Measurements from ENCODE around the gene HDAC4.

The HDAC4 gene

DNA sequence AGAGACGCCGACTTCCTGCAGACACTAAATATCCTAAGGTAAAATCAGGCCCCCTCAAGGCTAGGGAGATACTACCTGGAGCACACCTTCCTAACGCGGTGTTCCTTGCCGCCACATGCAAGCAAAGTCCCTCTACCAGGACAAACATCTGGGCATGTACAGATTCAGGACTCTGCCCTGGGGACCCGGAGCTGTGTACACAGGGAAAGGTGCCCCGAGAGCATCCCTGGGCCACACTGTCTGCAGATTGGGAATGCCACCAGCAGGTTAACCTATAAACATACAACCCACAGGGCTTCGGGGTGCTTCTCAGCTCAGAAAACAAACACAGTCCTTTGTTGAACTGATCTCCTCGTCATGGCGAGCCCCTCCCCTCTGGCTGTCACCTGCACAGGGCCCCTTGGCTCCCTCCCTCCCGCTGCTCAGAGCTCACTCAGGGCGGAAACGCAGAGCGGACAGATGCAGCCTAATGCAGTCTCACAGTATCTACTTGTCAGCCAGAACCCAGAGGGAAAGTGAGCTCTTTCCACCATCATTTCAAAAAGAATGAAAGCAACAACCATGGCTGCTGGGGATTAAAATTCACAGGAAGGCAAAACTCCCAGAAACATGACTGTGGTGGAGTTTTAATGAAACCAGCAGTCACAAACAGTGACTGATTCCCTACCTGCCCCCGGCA is 218.8 kb downstream of the HDAC4 start:
- no peak for DNase-seq
- Histone ChIP-seq H3K4me1 (ENCODE audit: low read length) (no peaks in the 10 kb centered on the region), H3K9me2 (replicated peaks; ENCODE audit: insufficient read depth, low read length) (no peaks in the 10 kb centered on the region), H3F3A (ENCODE audit: insufficient read depth, low read length) (no peaks in the 10 kb centered on the region), H3K4me3 (ENCODE audit: low read length) (no peak overlapping the region), H3K79me2 (ENCODE audit: low read length) (no peaks in the 10 kb centered on the region), H3K4me2 (ENCODE audit: low read depth, low read length) (no peak overlapping the region), H3K9me3 (replicated peaks; ENCODE audit: insufficient read depth, low read length) (no peaks in the 10 kb centered on the region), H3K27ac (ENCODE audit: low read length) (no peak overlapping the region), H4K20me1 (ENCODE audit: insufficient read depth, low read length) (no peaks in the 10 kb centered on the region), H3K9ac (ENCODE audit: low read length) (no peak overlapping the region), H2AFZ (ENCODE audit: low read length) (no peak overlapping the region), H3K36me3 (replicated peaks; ENCODE audit: insufficient read depth, low read length) (no peaks in the 10 kb centered on the region), H3K27me3 (replicated peaks; ENCODE audit: insufficient read depth, low read length) (no peaks in the 10 kb centered on the region)
- TF ChIP-seq EZH2 (optimal IDR thresholded peaks at IDR 0.05; ENCODE audit: low read depth, low read length), result no peak
- TF ChIP-seq, protein P1, sequence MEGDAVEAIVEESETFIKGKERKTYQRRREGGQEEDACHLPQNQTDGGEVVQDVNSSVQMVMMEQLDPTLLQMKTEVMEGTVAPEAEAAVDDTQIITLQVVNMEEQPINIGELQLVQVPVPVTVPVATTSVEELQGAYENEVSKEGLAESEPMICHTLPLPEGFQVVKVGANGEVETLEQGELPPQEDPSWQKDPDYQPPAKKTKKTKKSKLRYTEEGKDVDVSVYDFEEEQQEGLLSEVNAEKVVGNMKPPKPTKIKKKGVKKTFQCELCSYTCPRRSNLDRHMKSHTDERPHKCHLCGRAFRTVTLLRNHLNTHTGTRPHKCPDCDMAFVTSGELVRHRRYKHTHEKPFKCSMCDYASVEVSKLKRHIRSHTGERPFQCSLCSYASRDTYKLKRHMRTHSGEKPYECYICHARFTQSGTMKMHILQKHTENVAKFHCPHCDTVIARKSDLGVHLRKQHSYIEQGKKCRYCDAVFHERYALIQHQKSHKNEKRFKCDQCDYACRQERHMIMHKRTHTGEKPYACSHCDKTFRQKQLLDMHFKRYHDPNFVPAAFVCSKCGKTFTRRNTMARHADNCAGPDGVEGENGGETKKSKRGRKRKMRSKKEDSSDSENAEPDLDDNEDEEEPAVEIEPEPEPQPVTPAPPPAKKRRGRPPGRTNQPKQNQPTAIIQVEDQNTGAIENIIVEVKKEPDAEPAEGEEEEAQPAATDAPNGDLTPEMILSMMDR (IDR thresholded peaks at IDR 0.05; ENCODE audit: low read length), result no peak
- TF ChIP-seq EZH2phosphoT487 (IDR thresholded peaks at IDR 0.05; ENCODE audit: low read length), result no peak

DNA sequence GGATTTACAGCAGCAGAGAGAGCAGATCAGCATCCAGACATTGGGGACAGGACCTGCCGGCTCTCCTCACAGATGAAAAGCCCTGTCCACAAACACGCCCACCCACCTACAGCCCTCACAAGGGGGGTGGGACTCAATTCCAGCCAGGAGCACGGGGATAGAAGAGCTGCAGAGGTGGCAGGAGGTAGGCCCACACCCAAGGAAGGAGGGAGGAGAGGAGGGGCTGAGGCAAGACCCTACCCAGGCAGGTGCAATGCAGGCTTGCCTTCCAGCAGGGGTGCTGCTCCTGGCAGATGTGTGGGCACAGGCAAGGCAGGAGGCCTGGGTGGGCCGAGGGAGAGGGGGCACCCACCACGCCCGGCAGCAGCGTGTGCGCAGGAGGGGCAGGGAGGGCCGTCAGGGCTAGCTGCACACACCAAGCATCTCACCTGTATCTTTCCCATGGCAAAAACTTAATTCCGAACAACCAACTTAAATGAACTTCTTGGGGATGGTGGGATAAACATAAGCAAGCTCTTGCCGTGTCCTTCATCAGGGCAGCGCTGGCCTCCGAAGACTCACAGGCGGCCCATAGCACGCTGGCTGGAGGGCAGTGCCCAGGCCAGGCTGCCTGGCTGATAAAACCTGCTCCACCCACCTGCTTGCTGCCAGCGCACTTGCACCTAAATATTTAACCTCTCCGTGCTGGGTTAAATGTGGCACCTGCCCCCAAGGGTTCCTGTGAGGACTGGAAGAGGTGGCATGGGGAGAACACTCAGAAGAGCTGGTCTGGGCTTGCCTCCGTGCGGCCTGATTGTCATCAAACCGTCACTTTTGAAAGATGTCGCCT is 219.5 kb downstream of the HDAC4 start:
- Histone ChIP-seq H3F3A (ENCODE audit: insufficient read depth, low read length) (no peaks in the 10 kb centered on the region), H3K27me3 (replicated peaks; ENCODE audit: insufficient read depth, low read length) (no peaks in the 10 kb centered on the region), H2AFZ (ENCODE audit: low read length) (no peak overlapping the region), H3K9me2 (replicated peaks; ENCODE audit: insufficient read depth, low read length) (no peaks in the 10 kb centered on the region), H3K4me1 (ENCODE audit: low read length) (no peaks in the 10 kb centered on the region), H3K79me2 (ENCODE audit: low read length) (no peaks in the 10 kb centered on the region), H3K9ac (ENCODE audit: low read length) (no peak overlapping the region), H4K20me1 (ENCODE audit: insufficient read depth, low read length) (no peaks in the 10 kb centered on the region), H3K4me2 (ENCODE audit: low read depth, low read length) (no peak overlapping the region), H3K27ac (ENCODE audit: low read length) (no peak overlapping the region), H3K4me3 (ENCODE audit: low read length) (no peak overlapping the region), H3K36me3 (replicated peaks; ENCODE audit: insufficient read depth, low read length) (no peaks in the 10 kb centered on the region), H3K9me3 (replicated peaks; ENCODE audit: insufficient read depth, low read length) (no peaks in the 10 kb centered on the region)
- TF ChIP-seq, protein P1 (IDR thresholded peaks at IDR 0.05; ENCODE audit: low read length), result no peak
- no peak for TF ChIP-seq EZH2 (optimal IDR thresholded peaks at IDR 0.05; ENCODE audit: low read depth, low read length)
- no peak for DNase-seq

DNA sequence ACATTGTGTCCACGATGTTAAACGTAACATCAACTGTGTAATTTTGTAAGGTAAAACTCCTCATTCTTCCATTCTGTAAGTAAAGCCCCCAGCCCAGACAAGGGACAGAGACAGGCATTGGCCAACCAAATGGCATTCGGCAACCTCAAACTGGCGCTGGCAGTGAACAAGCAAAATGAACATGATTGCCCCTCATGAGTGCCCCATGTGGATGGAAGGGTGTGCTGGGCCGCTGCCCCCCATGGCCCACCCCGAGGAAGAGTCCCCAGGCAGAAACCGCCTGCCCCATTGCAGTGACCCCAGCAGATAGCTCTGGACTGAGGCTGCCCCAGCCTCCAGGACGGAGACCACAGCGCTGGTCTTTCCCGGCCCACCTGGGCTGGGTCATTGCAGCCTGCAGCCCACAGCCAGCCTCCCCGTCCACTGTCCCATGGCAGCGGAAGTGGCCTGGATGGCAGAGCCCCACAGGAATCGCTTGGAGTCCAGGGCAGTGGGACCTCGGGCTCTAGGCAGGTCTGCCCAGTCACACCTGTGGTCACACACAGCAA is 220.2 kb downstream of the HDAC4 start:
- no peaks in the 10 kb centered on the region for H3K36me3 ChIP-seq (replicated peaks; ENCODE audit: insufficient read depth, low read length)
- no peaks in the 10 kb centered on the region for H3K27me3 ChIP-seq (replicated peaks; ENCODE audit: insufficient read depth, low read length)
- no peak for TF ChIP-seq EZH2phosphoT487 (IDR thresholded peaks at IDR 0.05; ENCODE audit: low read length)
- TF ChIP-seq EZH2 (optimal IDR thresholded peaks at IDR 0.05; ENCODE audit: low read depth, low read length), result no peak
- TF ChIP-seq, protein P1 (IDR thresholded peaks at IDR 0.05; ENCODE audit: low read length), result no peak
- H4K20me1 ChIP-seq (ENCODE audit: insufficient read depth, low read length), result no peaks in the 10 kb centered on the region
- H3K4me3 ChIP-seq (ENCODE audit: low read length), result no peak overlapping the region
- no peak for DNase-seq
- H3K9ac ChIP-seq (ENCODE audit: low read length), result no peak overlapping the region
- H3K9me2 ChIP-seq (replicated peaks; ENCODE audit: insufficient read depth, low read length), result no peaks in the 10 kb centered on the region
- H3K4me2 ChIP-seq (ENCODE audit: low read depth, low read length), result no peak overlapping the region
- no peaks in the 10 kb centered on the region for H3K9me3 ChIP-seq (replicated peaks; ENCODE audit: insufficient read depth, low read length)
- H3K79me2 ChIP-seq (ENCODE audit: low read length), result no peaks in the 10 kb centered on the region
- H2AFZ ChIP-seq (ENCODE audit: low read length), result no peak overlapping the region
- no peaks in the 10 kb centered on the region for H3K4me1 ChIP-seq (ENCODE audit: low read length)
- H3K27ac ChIP-seq (ENCODE audit: low read length), result no peak overlapping the region
- no peaks in the 10 kb centered on the region for H3F3A ChIP-seq (ENCODE audit: insufficient read depth, low read length)
